ENCODE data around the gene PTPRM. TPM values are rescaled to one million over a fixed set of nuclear protein-coding genes. Genes with fewer than 3 reads are reported as not detected.

PTPRM gene
- total RNA-seq, result 4.5 and 5.6 TPM in 2 replicates

GRCh38 chr18:7566567-7567473 lies at the start of gene PTPRM:
TSS of gene PTPRM (plus strand) at chr18:7567316. CDS start at chr18:7567819, 503 bp downstream.
- H3K27me3 Mint-ChIP-seq (ENCODE audit: low read depth), result peaks cover 54% of the 10 kb centered on the region
- DNase-seq (ENCODE audit: low spot score), result peak; percentile 34
- H3K27ac Mint-ChIP-seq, result no peak within 1 kb of the TSS
- H3K9me3 Mint-ChIP-seq, result peaks cover 3% of the 10 kb centered on the region
- H3K36me3 Mint-ChIP-seq (ENCODE audit: low read depth), result no peaks in the 10 kb centered on the region
- H3K4me1 Mint-ChIP-seq (ENCODE audit: low read depth), result no peaks in the 10 kb centered on the region
- intact Hi-C loops (cut with micrococcal nuclease), result loop anchor here (5.0 kb wide), 1 partner anchor 480 kb away; no protein-coding TSS in a partner anchor
- peak within 1 kb of the TSS; percentile 39 for H3K4me3 Mint-ChIP-seq (ENCODE audit: low read depth)

DNA sequence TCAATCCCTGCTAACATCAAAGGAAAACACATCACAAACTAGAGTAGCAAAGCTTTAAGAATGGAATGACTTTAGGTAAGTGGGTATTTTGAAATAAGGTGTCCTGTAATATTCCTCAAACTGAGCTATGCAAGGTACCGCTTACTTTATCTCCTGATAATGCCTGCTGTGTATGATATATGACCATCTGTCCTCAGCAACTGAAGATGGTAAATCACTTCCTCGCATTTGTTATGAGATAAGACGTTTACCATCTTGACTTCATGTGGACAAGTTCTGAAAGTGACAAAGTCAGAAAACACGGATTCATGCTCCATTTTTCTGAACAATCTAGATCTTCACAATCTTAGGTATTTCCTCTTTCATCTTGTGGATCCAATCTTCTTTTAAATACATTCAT lies 49.3 kb upstream of the PTPRM start:
- Mint-ChIP-seq H3K27ac (no peak overlapping the region), H3K4me3 (ENCODE audit: low read depth) (no peak overlapping the region), H3K4me1 (ENCODE audit: low read depth) (no peaks in the 10 kb centered on the region), H3K27me3 (ENCODE audit: low read depth) (no peaks in the 10 kb centered on the region), H3K36me3 (ENCODE audit: low read depth) (no peaks in the 10 kb centered on the region), H3K9me3 (no peaks in the 10 kb centered on the region)
- intact Hi-C loops (cut with micrococcal nuclease), result no loop called here
- no peak for DNase-seq (ENCODE audit: low spot score)

GRCh38 chr18:7520200-7520785 lies 46.8 kb upstream of the PTPRM start:
- Mint-ChIP-seq H3K4me1 (ENCODE audit: low read depth) (no peaks in the 10 kb centered on the region), H3K9me3 (no peaks in the 10 kb centered on the region), H3K36me3 (ENCODE audit: low read depth) (no peaks in the 10 kb centered on the region), H3K27ac (no peak overlapping the region), H3K27me3 (ENCODE audit: low read depth) (no peaks in the 10 kb centered on the region), H3K4me3 (ENCODE audit: low read depth) (no peak overlapping the region)
- no peak for DNase-seq (ENCODE audit: low spot score)
- intact Hi-C loops (cut with micrococcal nuclease), result no loop called here

- H3K36me3 Mint-ChIP-seq (ENCODE audit: low read depth), result no peaks in the 10 kb centered on the region
- intact Hi-C loops (cut with micrococcal nuclease), result no loop called here
- no peak for DNase-seq (ENCODE audit: low spot score)
- no peaks in the 10 kb centered on the region for H3K4me1 Mint-ChIP-seq (ENCODE audit: low read depth)
- no peak overlapping the region for H3K4me3 Mint-ChIP-seq (ENCODE audit: low read depth)
- H3K27ac Mint-ChIP-seq, result no peak overlapping the region
- H3K27me3 Mint-ChIP-seq (ENCODE audit: low read depth), result no peaks in the 10 kb centered on the region
- no peaks in the 10 kb centered on the region for H3K9me3 Mint-ChIP-seq
Observed at GRCh38 chr18:7521226-7521856, 45.8 kb upstream of the PTPRM start.

DNA sequence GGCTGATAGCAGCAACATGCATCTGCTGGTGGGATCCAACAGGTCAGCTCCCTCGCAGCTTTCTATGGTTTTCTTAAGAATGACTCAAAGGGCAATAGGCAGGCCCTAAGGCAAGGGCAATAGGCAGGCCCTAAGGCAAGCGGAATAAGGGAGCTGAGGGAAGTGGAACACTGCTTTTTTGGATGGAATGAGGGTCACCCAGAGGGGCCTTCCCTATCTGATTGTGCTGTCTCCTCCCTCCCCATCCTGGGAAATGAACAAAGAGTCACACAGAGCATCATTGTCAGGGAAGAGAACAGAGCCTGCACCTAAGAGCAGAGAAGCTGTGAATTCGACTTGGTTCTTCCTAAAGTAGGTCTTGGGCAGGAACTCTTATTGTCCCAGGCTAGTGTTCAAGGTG lies 43.3 kb upstream of the PTPRM start:
- H3K4me3 Mint-ChIP-seq (ENCODE audit: low read depth), result no peak overlapping the region

DNA sequence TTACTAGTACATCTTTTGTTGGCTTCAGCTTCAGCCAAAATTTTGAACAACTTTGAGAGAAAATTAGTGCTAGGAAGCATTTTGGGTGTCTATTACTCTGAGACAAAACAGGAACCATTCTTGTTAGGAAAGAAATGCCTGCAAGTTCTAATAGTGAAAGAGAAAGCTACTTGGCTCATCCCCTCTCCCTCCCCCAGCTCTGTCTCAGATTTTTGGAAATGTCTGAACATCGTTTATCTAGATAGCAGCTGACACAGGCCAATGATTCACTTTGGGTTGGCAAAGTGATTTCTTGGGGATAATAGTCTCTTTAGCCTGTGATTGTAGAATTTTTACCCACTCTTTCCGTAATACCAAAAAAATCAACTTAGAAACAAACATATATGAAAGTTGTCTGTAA lies 42.3 kb upstream of the PTPRM start:
- intact Hi-C loops (cut with micrococcal nuclease), result no loop called here
- Mint-ChIP-seq H3K4me3 (ENCODE audit: low read depth) (no peak overlapping the region), H3K9me3 (no peaks in the 10 kb centered on the region), H3K4me1 (ENCODE audit: low read depth) (no peaks in the 10 kb centered on the region), H3K27me3 (ENCODE audit: low read depth) (no peaks in the 10 kb centered on the region), H3K27ac (no peak overlapping the region), H3K36me3 (ENCODE audit: low read depth) (no peaks in the 10 kb centered on the region)
- DNase-seq (ENCODE audit: low spot score), result no peak

More for the DNA sequence above, 43.3 kb upstream of the PTPRM start:
- Mint-ChIP-seq H3K27ac (no peak overlapping the region), H3K27me3 (ENCODE audit: low read depth) (no peaks in the 10 kb centered on the region), H3K4me1 (ENCODE audit: low read depth) (no peaks in the 10 kb centered on the region), H3K36me3 (ENCODE audit: low read depth) (no peaks in the 10 kb centered on the region), H3K9me3 (no peaks in the 10 kb centered on the region)
- intact Hi-C loops (cut with micrococcal nuclease), result no loop called here
- no peak for DNase-seq (ENCODE audit: low spot score)

GRCh38 chr18:7532942-7533341 lies 34.2 kb upstream of the PTPRM start:
- intact Hi-C loops (cut with micrococcal nuclease), result no loop called here
- Mint-ChIP-seq H3K4me1 (ENCODE audit: low read depth) (no peaks in the 10 kb centered on the region), H3K27me3 (ENCODE audit: low read depth) (no peaks in the 10 kb centered on the region), H3K27ac (no peak overlapping the region), H3K9me3 (peaks cover 4% of the 10 kb centered on the region), H3K36me3 (ENCODE audit: low read depth) (no peaks in the 10 kb centered on the region), H3K4me3 (ENCODE audit: low read depth) (no peak overlapping the region)
- DNase-seq (ENCODE audit: low spot score), result no peak

DNA sequence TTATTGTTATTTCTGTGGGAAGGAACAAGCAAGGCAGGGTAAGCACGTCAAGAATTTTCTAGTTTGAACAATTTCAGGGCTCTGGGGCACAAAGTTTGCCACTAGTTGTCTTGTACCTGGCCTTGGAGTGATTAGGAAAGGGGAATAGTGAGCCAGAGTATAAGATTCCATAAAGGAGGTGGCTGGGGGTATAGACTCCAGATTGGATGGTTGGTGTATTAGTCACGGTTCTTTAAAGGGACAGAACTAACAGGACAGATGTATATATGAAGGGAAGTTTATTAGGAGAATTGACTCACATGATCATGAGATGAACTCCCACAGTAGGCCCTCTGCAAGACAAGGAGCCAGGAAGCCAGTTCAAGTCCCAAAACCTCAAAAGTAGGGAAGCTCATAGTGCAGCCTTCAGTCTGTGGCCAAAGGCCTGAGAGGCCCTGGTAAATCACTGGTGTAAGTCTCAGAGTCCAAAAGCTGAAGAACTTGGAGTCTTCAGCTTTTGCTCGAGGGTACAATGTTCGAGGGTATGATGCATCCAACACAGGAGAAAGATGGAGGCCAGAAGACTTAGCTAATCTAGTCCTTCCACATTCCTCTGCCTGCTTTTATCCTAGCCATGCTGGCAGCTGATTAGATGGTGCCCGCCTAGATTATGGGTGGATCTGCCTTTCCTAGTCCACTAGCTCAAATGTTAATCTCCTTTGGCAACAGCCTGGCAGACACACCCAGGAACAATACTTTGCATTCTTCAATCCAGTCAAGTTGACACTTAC lies 31.5 kb upstream of the PTPRM start:
- no peak overlapping the region for H3K27ac Mint-ChIP-seq
- H3K4me1 Mint-ChIP-seq (ENCODE audit: low read depth), result no peaks in the 10 kb centered on the region
- intact Hi-C loops (cut with micrococcal nuclease), result no loop called here
- peaks cover 4% of the 10 kb centered on the region for H3K9me3 Mint-ChIP-seq
- no peak for DNase-seq (ENCODE audit: low spot score)
- no peaks in the 10 kb centered on the region for H3K36me3 Mint-ChIP-seq (ENCODE audit: low read depth)
- H3K4me3 Mint-ChIP-seq (ENCODE audit: low read depth), result no peak overlapping the region
- no peaks in the 10 kb centered on the region for H3K27me3 Mint-ChIP-seq (ENCODE audit: low read depth)

GRCh38 chr18:7537145-7537544 lies 30.0 kb upstream of the PTPRM start:
- Mint-ChIP-seq H3K4me3 (ENCODE audit: low read depth) (no peak overlapping the region), H3K9me3 (peaks cover 4% of the 10 kb centered on the region), H3K27ac (no peak overlapping the region), H3K36me3 (ENCODE audit: low read depth) (no peaks in the 10 kb centered on the region), H3K4me1 (ENCODE audit: low read depth) (no peaks in the 10 kb centered on the region), H3K27me3 (ENCODE audit: low read depth) (no peaks in the 10 kb centered on the region)
- no peak for DNase-seq (ENCODE audit: low spot score)
- intact Hi-C loops (cut with micrococcal nuclease), result no loop called here

DNA sequence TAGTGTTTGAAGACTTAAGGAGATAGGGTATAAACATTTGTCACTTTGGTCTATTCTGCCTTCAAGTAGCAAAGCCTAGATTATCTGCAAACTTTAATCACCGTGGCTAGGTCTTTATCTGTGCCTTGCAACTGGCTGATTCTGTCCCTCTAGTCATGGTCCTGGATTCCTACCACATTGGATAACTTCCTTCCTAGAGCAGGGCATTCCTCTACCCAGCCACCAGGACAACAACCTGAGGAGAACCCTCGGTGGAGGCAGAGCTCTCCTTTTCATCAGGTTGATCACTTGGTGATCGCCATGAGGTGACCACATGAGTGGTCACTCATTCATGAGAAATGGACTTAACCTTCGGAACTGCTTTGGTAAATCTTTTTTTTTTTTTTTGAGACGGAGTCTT lies 25.3 kb upstream of the PTPRM start:
- Mint-ChIP-seq H3K27me3 (ENCODE audit: low read depth) (no peaks in the 10 kb centered on the region), H3K4me3 (ENCODE audit: low read depth) (no peak overlapping the region), H3K9me3 (no peaks in the 10 kb centered on the region), H3K36me3 (ENCODE audit: low read depth) (no peaks in the 10 kb centered on the region), H3K4me1 (ENCODE audit: low read depth) (no peaks in the 10 kb centered on the region), H3K27ac (no peak overlapping the region)
- DNase-seq (ENCODE audit: low spot score), result no peak
- intact Hi-C loops (cut with micrococcal nuclease), result no loop called here

- Mint-ChIP-seq H3K4me3 (ENCODE audit: low read depth) (no peak overlapping the region), H3K36me3 (ENCODE audit: low read depth) (no peaks in the 10 kb centered on the region), H3K27me3 (ENCODE audit: low read depth) (no peaks in the 10 kb centered on the region), H3K4me1 (ENCODE audit: low read depth) (no peaks in the 10 kb centered on the region), H3K27ac (no peak overlapping the region), H3K9me3 (no peaks in the 10 kb centered on the region)
- intact Hi-C loops (cut with micrococcal nuclease), result no loop called here
- no peak for DNase-seq (ENCODE audit: low spot score)
Observed at GRCh38 chr18:7544686-7545085, 22.4 kb upstream of the PTPRM start.

- no peak for DNase-seq (ENCODE audit: low spot score)
- Mint-ChIP-seq H3K9me3 (no peaks in the 10 kb centered on the region), H3K4me1 (ENCODE audit: low read depth) (no peaks in the 10 kb centered on the region), H3K27me3 (ENCODE audit: low read depth) (no peaks in the 10 kb centered on the region), H3K36me3 (ENCODE audit: low read depth) (no peaks in the 10 kb centered on the region), H3K4me3 (ENCODE audit: low read depth) (no peak overlapping the region), H3K27ac (no peak overlapping the region)
- intact Hi-C loops (cut with micrococcal nuclease), result no loop called here
Observed at GRCh38 chr18:7545734-7546133, 21.4 kb upstream of the PTPRM start.

Data from activated T-helper 2 cell treated with anti-CD3 and anti-CD28 coated beads, Interferon-gamma antibody, Interleukin-2, Interleukin-4, amounts not matched to agents 10 μg/mL and 5 μg/mL and 100 μg/mL, durations not matched to agents 14 hours and 24 hours and 36 hours (primary cell).